GM12878 (cell line): ENCODE measurements around the gene ZKSCAN1.

Experiments used
- RAD21 ChIP-seq: IDR thresholded peaks from 2 replicates; pipeline ENCODE4 v1.6.1; 2011; ENCODE audit warnings: mild to moderate bottlenecking, low read depth, low read length, moderate library complexity; ENCODE audit not compliant: insufficient read depth
- SIN3A ChIP-seq: IDR thresholded peaks from 2 replicates; pipeline ENCODE4 v1.6.1; 2012; ENCODE audit warnings: low read depth, low read length, improper control_type of control experiment
- ZNF217 ChIP-seq: fragments of 450-650 bp; IDR thresholded peaks from 2 replicates; pipeline ENCODE4 v1.6.1; 2017; ENCODE audit warnings: antibody characterized with exemption, mild to moderate bottlenecking

- no peak for TF ChIP-seq ZNF217
- TF ChIP-seq RAD21: peak; percentile 51
- no peak for TF ChIP-seq SIN3A
Observed at GRCh38 chr7:100053215-100053614, 37.8 kb downstream of the ZKSCAN1 start.
